SH-SY5Y (cell line): ENCODE data around the gene KCNMB3.

Experiments used
- GATA2 ChIP-seq: IDR thresholded peaks from 2 replicates; pipeline ENCODE4 v1.6.1; 2011; ENCODE audit warnings: mild to moderate bottlenecking, low read depth, low read length
- GATA3 ChIP-seq: IDR thresholded peaks from 2 replicates; pipeline ENCODE4 v1.6.1; 2011; ENCODE audit warnings: low read depth, mild to moderate bottlenecking, low read length, moderate library complexity

Gene KCNMB3, protein sequence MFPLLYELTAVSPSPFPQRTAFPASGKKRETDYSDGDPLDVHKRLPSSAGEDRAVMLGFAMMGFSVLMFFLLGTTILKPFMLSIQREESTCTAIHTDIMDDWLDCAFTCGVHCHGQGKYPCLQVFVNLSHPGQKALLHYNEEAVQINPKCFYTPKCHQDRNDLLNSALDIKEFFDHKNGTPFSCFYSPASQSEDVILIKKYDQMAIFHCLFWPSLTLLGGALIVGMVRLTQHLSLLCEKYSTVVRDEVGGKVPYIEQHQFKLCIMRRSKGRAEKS

DNA sequence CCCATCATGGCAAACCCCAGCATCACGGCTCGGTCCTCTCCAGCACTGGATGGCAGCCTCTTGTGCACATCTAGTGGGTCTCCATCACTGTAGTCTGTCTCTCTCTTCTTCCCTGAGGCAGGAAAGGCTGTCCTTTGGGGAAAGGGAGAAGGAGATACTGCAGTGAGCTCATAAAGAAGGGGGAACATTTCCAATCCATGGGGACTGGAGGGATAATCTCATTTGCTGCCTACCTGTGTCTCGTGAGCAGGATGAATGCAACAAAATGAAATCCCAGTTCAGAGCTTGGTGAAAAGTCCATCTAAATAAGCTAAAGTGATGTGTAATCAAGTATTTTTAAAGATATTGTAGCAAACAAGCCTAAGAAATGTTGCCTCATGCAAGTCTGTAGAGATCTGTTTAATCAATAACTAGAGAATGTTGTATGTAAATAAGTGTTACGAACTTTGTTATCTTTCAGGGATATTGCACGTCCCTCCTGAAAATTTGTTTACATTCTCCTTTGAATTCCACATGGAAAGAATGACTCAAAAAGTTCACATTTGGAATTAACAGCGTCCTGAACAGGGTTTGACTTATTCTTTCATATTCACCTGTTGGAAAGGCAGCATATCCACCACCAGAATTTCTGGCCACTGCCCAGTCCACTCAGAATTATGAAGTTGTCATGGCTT lies at the start of gene KCNMB3:
KCNMB3 (minus strand) TSS at position 312 of the 674 bp plus-strand sequence; CDS start at position 188, 124 bp downstream.
- no peak for TF ChIP-seq GATA2
- TF ChIP-seq GATA3 = no peak

DNA sequence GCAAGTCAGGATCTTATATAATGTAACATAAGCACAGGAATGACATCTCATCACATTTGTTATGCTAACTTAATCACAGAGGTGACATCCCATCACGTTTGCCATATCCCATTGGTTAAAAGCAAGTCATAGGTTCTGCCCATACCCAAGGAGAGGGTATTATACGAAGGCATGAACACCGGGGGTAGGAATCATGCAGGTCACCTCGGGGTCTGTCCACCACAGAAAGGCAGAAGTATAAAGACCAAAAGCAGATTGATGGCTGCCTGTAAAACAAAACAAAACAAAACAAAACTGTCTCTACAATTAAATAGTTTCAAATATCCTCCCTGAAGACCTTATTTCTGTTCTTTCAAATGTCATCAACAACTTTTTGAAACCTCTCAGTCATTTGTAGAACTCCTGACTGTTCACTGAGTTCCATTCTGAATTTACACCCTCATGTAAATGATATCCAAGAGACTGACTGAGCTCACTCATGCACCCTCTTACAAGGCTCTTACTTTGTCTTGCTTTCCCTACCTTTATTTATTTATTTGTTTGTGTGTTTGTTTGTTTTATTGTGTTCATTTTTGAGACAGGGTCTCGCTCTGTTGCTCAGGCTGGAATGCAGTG lies 49.2 kb upstream of the KCNMB3 start:
- TF ChIP-seq GATA3 (no peak), GATA2 (no peak)

DNA sequence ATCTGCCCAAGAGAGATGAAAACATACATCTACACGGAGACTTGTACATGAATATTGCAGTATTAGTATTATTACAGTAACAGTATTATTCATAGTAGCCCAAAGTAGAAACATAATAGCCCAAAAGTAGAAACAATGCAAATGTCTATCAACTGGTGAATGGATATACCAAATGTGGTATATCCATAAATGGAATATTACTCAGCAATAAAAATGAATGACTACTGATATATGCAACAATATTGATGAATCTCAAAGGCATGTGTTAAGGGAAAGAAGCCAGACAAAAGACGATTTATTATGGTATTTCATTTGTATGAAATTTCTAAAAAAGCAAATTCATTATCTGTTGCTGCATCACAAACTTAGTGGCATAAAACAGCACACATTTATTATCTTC lies 48.4 kb upstream of the KCNMB3 start:
- TF ChIP-seq GATA2 = no peak
- TF ChIP-seq GATA3 = no peak

GRCh38 chr3:179297971-179298725 lies 47.2 kb upstream of the KCNMB3 start:
- no peak for TF ChIP-seq GATA3
- no peak for TF ChIP-seq GATA2

DNA sequence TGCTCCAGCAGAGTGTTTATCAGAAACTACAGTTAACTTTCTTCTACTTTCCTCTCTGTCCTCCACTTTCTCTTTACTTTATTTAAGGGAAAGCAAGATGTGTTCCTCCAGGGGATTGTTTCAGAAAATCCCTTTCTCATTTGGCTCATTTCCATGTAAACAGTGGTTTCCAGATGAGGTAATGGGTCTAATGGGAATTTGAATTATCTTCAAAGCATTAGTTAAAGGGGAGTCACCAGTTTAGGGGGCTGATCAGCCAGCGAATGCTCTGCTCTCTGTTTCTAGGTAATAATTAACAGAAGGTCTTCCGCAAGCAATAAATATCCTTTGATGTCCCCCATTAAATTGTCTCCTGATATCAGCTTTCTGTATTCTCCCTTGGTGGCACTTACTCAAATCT lies 41.5 kb upstream of the KCNMB3 start:
- TF ChIP-seq GATA2 (no peak), GATA3 (no peak)

DNA sequence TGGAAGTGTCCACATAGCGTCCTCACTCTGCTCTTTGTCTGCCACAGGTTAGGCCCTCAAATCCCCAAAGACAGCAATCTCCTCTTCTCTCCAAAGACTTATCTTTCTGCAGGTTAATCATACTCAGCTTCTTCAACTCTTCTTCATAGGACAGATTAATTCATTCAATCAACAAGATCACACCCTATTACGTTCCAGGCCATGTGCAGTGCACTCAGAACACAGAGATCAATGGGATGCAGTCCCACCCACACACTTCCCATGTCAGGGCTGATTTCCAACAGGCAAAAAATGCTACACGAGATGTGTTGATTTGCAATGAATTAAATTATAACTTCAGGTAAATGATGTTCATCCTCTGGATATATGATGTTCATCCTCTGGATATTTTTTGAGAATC lies 38.4 kb upstream of the KCNMB3 start:
- TF ChIP-seq GATA2 (no peak), GATA3 (no peak)

GRCh38 chr3:179288845-179289244 lies 37.9 kb upstream of the KCNMB3 start:
- TF ChIP-seq GATA2 (no peak), GATA3 (no peak)

DNA sequence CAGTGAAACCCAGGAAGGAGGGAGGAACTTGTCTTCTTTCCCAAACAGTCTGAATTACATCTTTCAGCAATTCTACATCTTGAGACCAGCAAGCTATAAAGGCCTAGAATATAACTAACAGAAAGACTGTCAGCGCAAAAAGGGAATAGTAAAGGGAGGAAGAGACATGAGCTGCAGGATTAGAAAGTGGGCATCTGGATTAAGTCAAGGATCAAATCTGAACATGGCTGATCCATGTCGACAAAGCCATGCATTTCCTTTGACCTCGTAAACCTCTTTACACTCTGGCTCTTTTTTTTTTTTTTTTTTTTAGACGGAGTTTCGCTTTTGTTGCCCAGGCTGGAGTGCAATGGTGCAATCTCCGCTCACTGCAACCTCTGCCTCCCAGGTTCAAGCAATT lies 35.4 kb upstream of the KCNMB3 start:
- TF ChIP-seq GATA2 (no peak), GATA3 (no peak)

DNA sequence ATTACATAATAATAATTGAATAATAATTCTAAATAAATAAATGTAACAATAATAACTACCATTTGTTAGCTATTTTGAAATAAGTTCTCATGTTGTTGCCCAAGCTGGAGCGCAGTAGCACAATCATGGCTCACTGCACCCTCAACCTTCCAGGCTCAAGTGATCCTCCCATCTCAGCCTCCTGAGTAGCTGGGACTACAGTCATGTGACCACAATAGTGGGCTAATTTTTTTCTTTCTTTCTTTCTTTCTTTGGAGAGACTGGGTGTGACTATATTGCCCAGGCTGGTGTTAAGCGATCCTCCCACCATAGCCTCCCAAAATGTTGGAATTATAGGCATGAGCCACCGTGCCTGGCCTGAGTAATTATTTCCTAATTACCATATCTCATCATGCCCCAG lies 30.9 kb upstream of the KCNMB3 start:
- TF ChIP-seq GATA3 = no peak
- TF ChIP-seq GATA2 = no peak

DNA sequence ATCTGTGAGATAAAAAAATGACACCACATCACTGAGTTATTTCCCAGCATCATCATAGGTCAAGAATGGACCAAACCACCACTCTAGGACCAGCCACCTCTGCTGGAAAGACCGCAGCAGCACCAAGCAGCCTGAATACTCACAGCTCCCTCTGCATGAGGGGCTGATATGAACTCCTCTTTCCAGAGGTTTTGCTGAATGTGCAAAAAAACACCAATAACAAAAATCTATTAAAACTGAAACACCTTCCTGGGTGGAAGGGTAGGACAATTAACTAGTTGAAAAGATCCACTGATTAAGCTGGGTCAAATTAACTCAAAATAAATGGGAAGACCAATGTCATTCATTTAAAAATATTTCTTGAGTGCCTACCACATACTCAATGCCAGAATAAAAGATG lies 28.9 kb upstream of the KCNMB3 start:
- TF ChIP-seq GATA2 (no peak), GATA3 (no peak)

GRCh38 chr3:179278932-179279693 lies 28.2 kb upstream of the KCNMB3 start:
- TF ChIP-seq GATA3 (no peak), GATA2 (no peak)

DNA sequence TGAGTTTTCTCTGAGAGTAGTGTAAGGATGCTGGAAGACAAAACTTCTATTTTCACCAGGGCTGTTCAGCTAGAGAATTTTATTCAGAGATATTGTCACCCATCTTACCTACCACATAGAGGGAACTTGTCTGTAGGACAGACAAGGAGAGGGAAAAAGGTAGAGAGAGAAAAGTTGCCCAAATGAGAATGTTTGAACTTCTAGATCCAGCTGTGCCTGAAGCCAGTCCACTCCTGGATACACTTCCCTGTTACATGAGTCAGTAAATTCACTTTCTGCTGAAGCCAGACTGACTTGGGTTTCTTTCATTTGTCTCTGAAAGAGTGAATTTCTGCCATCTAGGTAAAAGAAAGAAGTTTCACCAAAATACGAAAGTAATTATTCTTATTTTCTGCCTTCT lies 27.2 kb upstream of the KCNMB3 start:
- no peak for TF ChIP-seq GATA3
- no peak for TF ChIP-seq GATA2

GRCh38 chr3:179276743-179277142 lies 25.8 kb upstream of the KCNMB3 start:
- TF ChIP-seq GATA2 (no peak), GATA3 (no peak)

DNA sequence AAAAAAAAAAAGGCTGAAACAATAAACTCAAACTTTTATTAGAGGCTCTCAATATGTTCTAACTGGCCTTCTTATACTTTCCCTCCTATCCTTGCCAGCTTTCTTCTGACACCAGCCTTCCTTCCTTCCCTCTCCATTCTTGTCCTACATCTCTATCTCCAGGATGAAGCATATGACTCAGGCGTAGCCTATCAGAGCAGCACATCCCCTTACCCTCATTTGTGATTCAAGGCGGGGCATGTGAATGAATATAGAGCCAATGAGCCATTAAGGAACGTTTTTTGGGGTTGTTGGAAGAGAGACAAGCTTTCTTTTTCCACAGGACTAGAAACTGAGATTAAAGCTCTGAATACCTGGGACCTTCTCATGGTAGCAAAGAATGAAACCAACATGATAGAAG lies 25.1 kb upstream of the KCNMB3 start:
- TF ChIP-seq GATA2 (no peak), GATA3 (no peak)

- TF ChIP-seq GATA3 = no peak
- TF ChIP-seq GATA2 = no peak
Observed at GRCh38 chr3:179272385-179272784, 21.5 kb upstream of the KCNMB3 start.
